Neural progenitor cell (in vitro differentiated cells): ENCODE results near the gene TEX51. TPM values are rescaled to one million over a fixed set of nuclear protein-coding genes. Genes with fewer than 3 reads are reported as not detected.
A peak's percentile ranks its signal among the peaks of the same experiment; 100 is the strongest.

ENCODE experiments used
- DNase-seq: peaks from one replicate; pipeline ENCODE4 v3.0.0-alpha.2; 2016; ENCODE audit warnings: low spot score
- H2AFZ ChIP-seq: fragments of 200-600 bp; sonication (generic); replicated peaks from 2 replicates; pipeline ENCODE4 v1.6.1; 2016; ENCODE audit warnings: antibody characterized with exemption
- H3F3A ChIP-seq: fragments of 200-600 bp; sonication (generic); 2 replicates; pipeline ENCODE4 v1.6.1; 2016; ENCODE audit warnings: antibody characterized with exemption, low read depth
- H3K27ac ChIP-seq: fragments of 200-600 bp; sonication (generic); 2 replicates; pipeline ENCODE4 v1.5.1; 2016; ENCODE audit warnings: mild to moderate bottlenecking
- H3K27me3 ChIP-seq: fragments of 200-600 bp; sonication (generic); 2 replicates; pipeline ENCODE4 v1.6.1; 2016; ENCODE audit warnings: mild to moderate bottlenecking, moderate library complexity
- H3K36me3 ChIP-seq: fragments of 200-600 bp; sonication (generic); 2 replicates; pipeline ENCODE4 v1.5.1; 2016
- H3K4me1 ChIP-seq: fragments of 200-600 bp; sonication (generic); 2 replicates; pipeline ENCODE4 v1.6.1; 2016; ENCODE audit warnings: mixed run types
- H3K4me2 ChIP-seq: fragments of 200-600 bp; sonication (generic); 2 replicates; pipeline ENCODE4 v1.6.1; 2016
- H3K4me3 ChIP-seq: fragments of 200-600 bp; sonication (generic); 2 replicates; pipeline ENCODE4 v1.5.1; 2016
- H3K79me2 ChIP-seq: fragments of 200-600 bp; sonication (generic); 2 replicates; pipeline ENCODE4 v1.6.1; 2016; ENCODE audit warnings: low read depth
- H3K9ac ChIP-seq: fragments of 200-600 bp; sonication (generic); 2 replicates; pipeline ENCODE4 v1.6.1; 2016
- H3K9me3 ChIP-seq: fragments of 200-600 bp; sonication (generic); 2 replicates; pipeline ENCODE4 v1.5.1; 2016; ENCODE audit warnings: low read depth
- H4K20me1 ChIP-seq: fragments of 200-600 bp; sonication (generic); 2 replicates; pipeline ENCODE4 v1.6.1; 2016; ENCODE audit warnings: low read depth
- H3K27ac Mint-ChIP-seq: 3 replicates; pipeline ENCODE4 v1.8.0; 2021; ENCODE audit warnings: mixed read lengths
- H3K27me3 Mint-ChIP-seq: 2 replicates; pipeline ENCODE4 v1.8.0; 2022; ENCODE audit warnings: low read depth, mild to moderate bottlenecking, inconsistent platforms, moderate library complexity, mixed read lengths; ENCODE audit not compliant: insufficient read depth
- H3K36me3 Mint-ChIP-seq: 3 replicates; pipeline ENCODE4 v1.8.0; 2021; ENCODE audit warnings: mixed read lengths
- H3K4me1 Mint-ChIP-seq: 3 replicates; pipeline ENCODE4 v1.8.0; 2021; ENCODE audit warnings: mixed read lengths
- H3K4me3 Mint-ChIP-seq: 3 replicates; pipeline ENCODE4 v1.8.0; 2021; ENCODE audit warnings: mild to moderate bottlenecking, moderate library complexity, mixed read lengths
- H3K9me3 Mint-ChIP-seq: 3 replicates; pipeline ENCODE4 v1.8.0; 2020; ENCODE audit warnings: mixed read lengths
- CTCF ChIP-seq: fragments of 200-600 bp; sonication (generic); IDR thresholded peaks from 2 replicates; pipeline ENCODE4 v1.5.1; 2017; ENCODE audit warnings: antibody characterized with exemption, mild to moderate bottlenecking
- EZH2 ChIP-seq: fragments of 200-600 bp; sonication (generic); IDR thresholded peaks from 2 replicates; pipeline ENCODE4 v1.6.1; 2017; ENCODE audit warnings: antibody characterized with exemption, mild to moderate bottlenecking, moderate library complexity
- EZH2phosphoT487 ChIP-seq: fragments of 200-600 bp; sonication (generic); IDR thresholded peaks from 2 replicates; pipeline ENCODE4 v1.6.1; 2017; ENCODE audit warnings: antibody characterized with exemption
- total RNA-seq: library from RNA; depleted of rRNA; stranded (reverse); fragments of >200 nt; gene quantifications from 2 replicates; pipeline ENCODE4 v1.2.3, GENCODE V29; 2015; ENCODE audit warnings: low replicate concordance

The TEX51 gene
- total RNA-seq, 1 donor from 2014 or later, result not detected

GRCh38 chr2:126913329-126913728 lies 14.6 kb downstream of the TEX51 start:
- no peak for TF ChIP-seq CTCF
- TF ChIP-seq EZH2, result no peak
- no peak for TF ChIP-seq EZH2phosphoT487
- no peak for DNase-seq
- peaks cover 3% of the 10 kb centered on the region for H3K27me3 Mint-ChIP-seq
- Histone ChIP-seq H3K9me3 (no peaks in the 10 kb centered on the region), H3K27me3 (no peaks in the 10 kb centered on the region), H3K4me2 (no peak overlapping the region), H3K4me1 (no peaks in the 10 kb centered on the region), H3K79me2 (no peaks in the 10 kb centered on the region), H4K20me1 (no peaks in the 10 kb centered on the region), H3K27ac (no peak overlapping the region), H3F3A (no peaks in the 10 kb centered on the region), H2AFZ (no peak overlapping the region), H3K4me3 (no peak overlapping the region), H3K36me3 (no peaks in the 10 kb centered on the region), H3K9ac (no peak overlapping the region)
- H3K4me3 Mint-ChIP-seq, result no peak overlapping the region
- no peaks in the 10 kb centered on the region for H3K9me3 Mint-ChIP-seq
- H3K27ac Mint-ChIP-seq, result no peak overlapping the region
- H3K36me3 Mint-ChIP-seq, result no peaks in the 10 kb centered on the region
- H3K4me1 Mint-ChIP-seq, result peaks cover 3% of the 10 kb centered on the region

- Histone ChIP-seq H3K27me3 (no peaks in the 10 kb centered on the region), H3K4me2 (no peak overlapping the region), H3K4me1 (no peaks in the 10 kb centered on the region), H3K9me3 (no peaks in the 10 kb centered on the region), H4K20me1 (no peaks in the 10 kb centered on the region), H3K36me3 (no peaks in the 10 kb centered on the region), H3K4me3 (no peak overlapping the region), H2AFZ (no peak overlapping the region), H3K79me2 (no peaks in the 10 kb centered on the region), H3F3A (no peaks in the 10 kb centered on the region), H3K27ac (no peak overlapping the region), H3K9ac (no peak overlapping the region)
- Mint-ChIP-seq H3K9me3 (no peaks in the 10 kb centered on the region), H3K27ac (peak overlapping the region; percentile 27), H3K4me3 (no peak overlapping the region), H3K27me3 (peaks cover 2% of the 10 kb centered on the region), H3K36me3 (no peaks in the 10 kb centered on the region), H3K4me1 (no peaks in the 10 kb centered on the region)
- no peak for DNase-seq
- no peak for TF ChIP-seq EZH2
- no peak for TF ChIP-seq CTCF
- TF ChIP-seq EZH2phosphoT487, result no peak
These were observed 15.4 kb downstream of the TEX51 start for GRCh38 chr2:126913881-126914615.

GRCh38 chr2:126914811-126915500 lies 16.3 kb downstream of the TEX51 start:
- Histone ChIP-seq H3F3A (no peaks in the 10 kb centered on the region), H3K4me2 (no peak overlapping the region), H3K36me3 (no peaks in the 10 kb centered on the region), H3K4me3 (no peak overlapping the region), H2AFZ (no peak overlapping the region), H4K20me1 (no peaks in the 10 kb centered on the region), H3K79me2 (no peaks in the 10 kb centered on the region), H3K4me1 (no peaks in the 10 kb centered on the region), H3K27ac (no peak overlapping the region), H3K27me3 (no peaks in the 10 kb centered on the region), H3K9ac (no peak overlapping the region), H3K9me3 (no peaks in the 10 kb centered on the region)
- no peak for DNase-seq
- Mint-ChIP-seq H3K4me3 (no peak overlapping the region), H3K27me3 (peaks cover 2% of the 10 kb centered on the region), H3K36me3 (no peaks in the 10 kb centered on the region), H3K9me3 (no peaks in the 10 kb centered on the region), H3K27ac (no peak overlapping the region), H3K4me1 (no peaks in the 10 kb centered on the region)
- TF ChIP-seq EZH2 (no peak), CTCF (no peak), EZH2phosphoT487 (no peak)
